T-helper 9 cell (primary cell): Measurements from ENCODE around the gene CDKAL1.

ENCODE experiments used
- DNase-seq: peaks from one replicate; pipeline ENCODE4 v3.0.0-alpha.2; 2020

Gene CDKAL1

DNA sequence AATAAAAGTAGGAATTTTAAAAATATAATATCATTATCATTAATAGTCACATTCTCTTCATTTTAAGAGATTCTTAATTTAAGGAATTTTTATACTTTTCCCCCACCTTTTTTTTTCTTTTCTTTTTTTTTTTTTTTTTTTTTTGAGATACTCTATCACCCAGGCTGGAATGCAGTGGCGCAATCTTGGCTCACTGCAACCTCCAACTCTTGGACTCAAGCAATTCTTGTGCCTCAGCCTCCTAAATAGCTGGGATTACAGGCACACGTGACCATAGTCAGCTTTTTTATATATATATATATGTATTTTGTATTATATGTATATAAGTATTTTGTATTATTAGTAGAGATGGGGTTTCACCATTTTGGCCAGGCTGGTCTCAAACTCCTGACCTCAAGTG lies 457.7 kb downstream of the CDKAL1 start:
- DNase-seq, result no peak

DNA sequence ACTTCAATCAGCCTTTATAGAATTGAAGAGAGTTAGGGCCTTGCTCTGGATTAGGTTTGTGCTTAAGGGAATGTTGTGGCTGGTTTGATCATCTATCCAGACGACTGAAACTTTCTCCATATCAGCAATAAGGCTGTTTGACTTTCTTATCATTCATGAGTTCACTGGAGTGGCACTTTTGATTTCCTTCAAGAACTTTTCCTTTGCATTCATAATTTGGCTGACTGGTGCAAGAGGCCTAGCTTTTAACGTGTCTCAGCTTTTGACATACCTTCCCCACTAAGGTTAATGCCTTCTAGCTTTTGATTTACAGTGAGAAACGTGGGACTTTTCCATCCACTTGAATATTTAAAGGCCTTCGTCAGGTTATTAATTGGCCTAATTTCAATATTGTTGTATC lies 461.8 kb downstream of the CDKAL1 start:
- DNase-seq, result no peak

DNA sequence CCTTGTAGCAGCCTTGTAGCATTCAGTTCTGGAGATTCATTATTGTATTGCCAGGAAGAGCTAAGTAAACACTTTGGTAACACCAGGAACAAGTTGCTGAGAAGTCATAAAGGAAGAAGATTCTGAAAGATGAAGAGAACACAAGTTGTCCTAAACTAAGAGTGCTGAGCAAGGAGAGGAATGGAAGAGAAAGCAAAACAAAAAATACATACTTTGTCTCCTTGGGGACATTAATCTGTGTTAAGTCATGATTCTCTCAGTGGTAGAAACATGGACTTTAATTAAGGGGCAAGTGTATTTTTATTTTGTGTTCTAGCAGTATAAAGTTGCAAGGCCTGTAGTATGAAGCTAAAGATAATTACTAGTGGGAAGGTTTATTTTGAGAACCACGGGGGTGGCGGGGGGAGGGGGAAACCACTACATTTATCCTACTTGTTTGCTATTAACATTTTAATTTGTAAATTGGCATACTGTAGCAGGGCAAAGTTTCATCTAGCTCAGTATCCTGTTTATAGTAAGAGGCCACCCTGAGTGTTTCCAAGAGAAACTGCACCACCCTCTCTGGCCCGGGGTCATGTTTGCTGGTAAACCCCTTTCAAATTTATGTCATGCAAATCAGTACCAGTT lies 463.0 kb downstream of the CDKAL1 start:
- no peak for DNase-seq

DNA sequence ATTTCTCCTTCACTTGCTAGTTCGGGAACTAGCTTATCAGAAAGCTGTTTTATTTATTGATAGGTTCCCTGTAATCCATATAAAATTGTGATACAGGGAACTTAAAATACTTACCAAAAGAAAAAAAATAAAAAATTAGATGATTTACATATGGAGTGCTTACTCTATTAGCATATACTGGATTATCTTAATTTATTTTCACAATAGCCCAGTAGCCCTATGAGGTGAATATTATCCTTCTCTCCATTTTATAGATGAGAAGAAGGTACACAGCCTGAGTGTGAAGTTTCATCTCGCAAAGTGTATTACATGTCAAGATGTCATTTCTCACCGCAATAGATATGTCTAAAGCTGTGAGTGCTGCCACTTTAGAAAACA lies 463.5 kb downstream of the CDKAL1 start:
- no peak for DNase-seq

DNA sequence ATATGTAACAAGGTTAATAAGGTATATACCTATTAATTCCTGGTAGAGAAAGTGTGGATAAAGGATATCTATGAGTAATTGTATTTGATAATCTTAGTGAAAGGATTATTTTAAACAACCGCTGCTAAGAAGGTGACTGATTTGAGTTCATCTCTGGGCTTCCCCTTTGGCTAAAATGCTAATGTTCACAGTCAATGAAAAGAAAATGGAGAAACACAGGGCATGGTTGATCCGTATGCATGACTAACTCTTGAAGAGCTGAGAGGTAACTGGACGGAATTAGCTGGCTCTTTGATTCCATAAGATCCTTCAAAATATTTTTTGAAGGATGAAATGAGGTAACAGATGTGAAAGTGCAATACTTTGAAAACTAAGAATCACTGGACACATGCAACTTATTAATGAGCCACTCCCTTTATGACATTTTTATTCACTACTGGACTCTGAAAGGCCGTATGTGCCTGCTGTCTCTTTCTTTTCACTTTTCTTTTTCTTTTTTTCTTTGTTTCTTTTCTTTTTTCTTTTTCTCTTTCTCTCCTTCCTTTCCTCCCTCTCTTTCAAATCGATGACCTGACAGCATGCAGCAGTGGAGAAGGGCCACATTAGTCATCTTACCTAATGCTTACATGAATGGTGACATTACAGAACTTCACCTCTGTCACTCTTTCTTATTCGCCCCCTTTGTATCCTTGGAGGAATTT lies 464.6 kb downstream of the CDKAL1 start:
- DNase-seq, result no peak

DNA sequence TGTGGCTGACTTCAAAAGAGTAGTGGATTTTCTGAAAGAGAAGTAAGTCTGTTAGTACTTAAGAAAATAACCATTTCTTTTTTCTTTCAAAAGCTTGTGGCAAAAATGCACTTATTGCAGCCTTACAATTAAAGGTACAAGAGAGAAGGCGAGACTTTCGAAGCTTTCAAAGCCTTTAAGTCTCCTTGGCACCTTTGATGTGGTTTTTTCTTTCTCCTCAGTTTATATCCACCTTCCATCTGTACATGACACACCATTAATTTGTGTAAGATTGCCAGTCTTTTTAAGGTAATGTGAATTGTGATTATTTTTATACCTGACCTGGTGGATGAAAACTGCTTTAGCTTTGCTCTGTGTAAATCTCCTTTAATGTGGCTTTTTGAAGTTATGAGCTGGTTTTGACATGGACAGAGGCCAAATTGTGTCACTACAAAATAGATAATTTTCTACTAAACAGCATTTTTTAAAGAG lies 466.1 kb downstream of the CDKAL1 start:
- DNase-seq, result no peak

DNA sequence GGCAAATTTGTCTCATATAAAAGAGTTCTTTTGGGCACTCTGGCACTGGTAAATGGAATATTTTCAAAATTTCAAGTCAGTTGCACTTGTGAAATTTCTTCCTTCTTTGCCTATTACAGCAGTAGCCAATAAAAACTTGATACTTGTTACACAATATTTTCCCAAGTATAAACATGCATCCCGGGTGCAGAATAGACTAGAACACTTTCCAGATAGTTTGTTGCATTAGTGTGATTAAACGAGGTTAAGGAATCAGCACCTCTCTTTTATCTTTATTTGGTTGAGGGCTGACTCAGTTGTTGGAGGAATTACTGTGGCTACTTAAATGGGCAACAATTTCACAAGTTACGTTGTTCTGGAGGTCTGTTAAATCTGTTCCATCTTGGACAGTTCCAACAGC lies 467.5 kb downstream of the CDKAL1 start:
- no peak for DNase-seq

DNA sequence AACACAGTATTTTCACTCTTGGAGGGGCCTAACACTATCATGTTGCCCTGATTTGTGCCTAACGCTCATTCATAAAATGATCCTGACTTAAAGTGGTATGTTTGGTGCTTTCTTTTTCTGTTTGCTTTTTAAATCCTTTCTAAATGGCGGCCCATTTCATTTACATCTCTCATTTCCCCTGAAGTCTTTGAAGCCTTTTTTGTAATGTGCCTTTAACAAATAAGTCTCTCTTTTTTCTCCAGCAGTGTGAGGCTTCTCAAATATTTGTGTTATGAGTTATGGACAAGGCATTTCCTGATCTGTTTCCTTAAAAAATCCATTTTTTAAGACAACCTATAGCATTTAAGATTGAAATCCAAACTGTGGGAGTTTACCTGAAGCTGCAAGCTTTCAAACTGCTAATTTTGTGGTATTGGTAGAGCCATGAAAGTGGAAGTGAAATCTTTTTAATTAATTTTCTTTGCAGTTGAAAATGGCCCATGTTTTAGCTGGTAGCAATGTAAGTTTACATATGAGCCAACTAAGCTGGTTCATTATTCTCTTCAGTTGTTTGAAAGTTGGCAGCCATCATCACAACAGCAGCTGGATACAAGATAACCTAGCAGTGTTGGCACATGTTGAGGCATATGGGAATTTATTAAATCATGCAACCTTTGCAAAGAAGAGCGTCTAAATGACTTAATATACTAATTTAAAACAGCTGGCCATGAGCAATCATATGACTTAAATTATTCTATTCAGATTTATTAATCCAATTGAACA lies 469.7 kb downstream of the CDKAL1 start:
- no peak for DNase-seq

DNA sequence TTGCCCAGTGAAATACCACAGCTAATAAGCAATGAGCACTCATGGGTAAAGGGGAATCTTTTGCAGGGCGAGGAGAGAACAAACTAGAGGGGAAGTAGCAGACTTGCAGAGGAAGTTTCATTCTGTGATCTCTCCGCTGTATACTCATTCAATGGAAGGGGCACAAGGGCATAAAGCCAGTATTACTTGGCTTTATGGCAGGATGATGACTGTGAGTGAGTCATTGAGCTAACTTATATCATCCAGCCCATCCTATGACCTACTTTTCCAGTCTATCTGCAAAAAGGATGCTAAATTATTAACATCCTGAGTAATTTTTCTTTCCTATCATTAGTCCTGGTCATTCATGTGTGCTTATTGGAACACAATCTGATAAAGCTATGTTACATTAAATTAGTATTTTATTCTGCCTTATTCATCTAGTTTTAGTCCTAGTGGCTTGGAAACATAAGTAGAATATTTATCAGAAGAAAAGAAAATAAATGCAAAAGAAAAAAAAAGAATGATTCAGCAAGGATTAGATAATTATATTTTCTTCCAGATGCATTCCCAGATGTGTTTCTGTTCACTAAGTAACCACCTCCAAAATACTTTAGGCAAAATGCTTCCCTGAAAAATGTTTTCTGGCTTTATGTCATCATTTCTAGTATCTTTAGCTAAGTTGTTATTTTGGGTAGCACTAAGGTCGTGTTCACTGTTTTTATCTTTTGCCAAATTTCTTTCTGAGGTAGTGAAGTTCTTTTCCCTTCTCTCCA lies 471.7 kb downstream of the CDKAL1 start:
- no peak for DNase-seq

DNA sequence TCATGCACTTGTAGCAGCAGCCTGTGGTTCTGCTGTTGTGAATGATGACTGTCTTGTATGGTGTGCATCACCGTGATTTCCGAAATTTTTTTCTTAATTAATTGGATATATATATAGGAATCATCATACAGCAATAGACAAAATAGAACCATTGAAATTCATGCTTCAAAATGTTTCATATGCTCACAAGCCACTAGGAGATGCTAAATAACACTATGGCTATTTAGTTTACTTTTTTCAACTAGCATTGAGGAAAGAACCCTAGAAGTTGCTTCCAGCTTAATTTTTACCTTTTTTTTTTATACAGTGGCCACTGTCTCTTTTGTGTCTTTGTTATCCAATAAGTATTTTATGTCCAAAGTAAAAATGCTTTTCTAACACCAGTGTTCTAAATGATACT lies 485.4 kb downstream of the CDKAL1 start:
- no peak for DNase-seq

DNA sequence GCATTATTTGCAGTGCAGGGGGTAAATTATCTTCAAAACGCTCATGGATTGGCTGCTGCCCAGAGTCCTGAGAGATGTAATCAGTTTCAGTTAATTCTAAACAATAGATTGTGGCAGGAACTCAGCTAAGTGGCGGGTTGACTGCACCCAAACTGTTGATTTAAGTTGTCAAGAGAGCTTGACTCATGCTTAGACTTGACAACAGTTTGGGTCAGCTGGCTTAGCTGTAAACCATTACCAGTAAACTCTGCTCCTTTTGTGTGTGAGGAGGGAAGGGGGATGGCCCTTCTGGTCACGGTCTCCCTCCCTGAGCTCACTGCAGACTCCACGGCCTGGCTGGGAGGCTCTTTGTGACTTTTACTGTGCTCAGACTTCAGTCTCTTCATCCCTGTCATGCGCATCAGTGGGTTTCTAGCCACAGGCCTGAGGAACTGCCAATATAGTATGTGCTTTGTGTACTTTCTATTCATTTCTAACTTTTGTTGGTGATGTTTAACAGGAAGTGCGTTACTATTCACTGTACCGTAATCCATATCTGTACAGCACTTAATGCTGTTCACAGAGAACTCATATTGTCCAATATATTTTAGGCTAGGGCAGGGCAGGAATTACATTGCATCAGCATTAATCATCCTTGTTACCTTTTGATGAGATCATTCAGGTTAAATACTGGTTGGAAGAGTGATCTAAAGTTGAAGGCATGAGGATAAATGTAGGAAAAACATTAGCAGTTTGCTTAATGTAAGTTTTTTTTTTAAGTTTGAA lies 488.3 kb downstream of the CDKAL1 start:
- no peak for DNase-seq

DNA sequence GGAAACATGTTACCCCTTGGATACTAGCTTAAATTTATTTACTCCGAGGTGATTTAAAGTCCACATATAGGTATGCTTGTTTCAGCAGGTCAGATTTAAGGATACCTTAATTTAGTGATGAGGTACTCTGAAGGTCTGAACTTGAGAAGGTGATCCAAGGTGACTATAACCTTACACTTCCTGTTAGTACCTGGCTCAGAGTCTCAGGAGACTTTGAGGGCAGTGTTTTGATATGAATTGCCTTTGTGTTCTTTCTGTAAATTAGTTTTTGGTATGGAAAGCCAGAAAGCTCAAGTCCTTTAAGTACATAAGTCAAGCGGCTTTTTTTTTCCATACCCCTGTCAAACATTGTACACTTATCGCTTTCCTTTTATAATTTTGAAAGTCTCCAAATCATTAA lies 489.0 kb downstream of the CDKAL1 start:
- DNase-seq, result no peak

DNA sequence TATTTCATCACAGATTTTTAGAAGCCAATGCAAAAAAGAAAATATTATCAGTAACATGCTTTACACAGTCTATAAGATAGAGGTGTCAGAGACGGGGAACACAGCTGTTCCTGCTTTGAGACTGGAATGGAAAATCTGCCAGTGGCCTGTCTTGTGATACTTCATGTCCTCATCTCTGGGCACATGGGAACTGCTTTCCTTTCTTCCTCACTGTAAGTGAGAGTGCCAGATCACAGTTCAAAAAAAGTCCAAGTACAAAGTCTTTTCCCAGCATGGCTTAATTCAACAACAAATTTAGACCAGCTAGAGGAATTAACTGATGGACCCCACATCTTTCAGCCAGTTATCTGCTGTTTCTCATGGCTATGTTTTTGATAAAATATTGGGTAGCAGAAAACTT lies 490.4 kb downstream of the CDKAL1 start:
- DNase-seq, result no peak

DNA sequence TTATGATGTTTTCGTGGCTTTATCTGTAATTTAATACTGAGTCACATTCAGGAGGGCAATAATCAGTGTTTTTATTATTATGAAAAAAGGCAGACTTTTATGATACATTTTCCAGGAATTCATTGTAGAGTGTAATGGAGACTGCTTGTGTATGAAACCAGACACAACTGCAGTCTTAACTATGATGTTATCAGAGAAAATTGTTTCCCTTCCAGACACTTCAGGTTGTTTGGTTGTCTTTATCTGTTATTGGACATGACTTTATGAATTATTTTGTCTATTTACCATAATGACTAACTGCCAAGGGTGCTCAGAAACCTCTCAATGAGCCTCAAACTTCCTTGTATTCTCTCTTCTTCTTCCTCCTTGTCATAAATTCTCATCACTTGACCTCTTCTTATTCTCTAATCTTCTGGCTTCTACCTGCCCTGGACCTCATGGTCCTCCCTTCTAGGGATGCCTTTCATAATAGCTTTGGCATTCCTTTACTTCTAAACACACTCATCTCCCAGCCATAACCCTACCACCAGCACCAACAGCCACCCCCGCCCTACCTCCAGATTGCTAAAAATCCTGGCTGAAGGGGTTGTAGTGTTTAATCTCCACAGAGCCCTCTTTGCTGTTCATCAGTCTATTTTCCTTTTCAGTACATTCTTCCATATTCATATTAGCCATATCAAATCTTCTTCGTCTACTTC lies 492.5 kb downstream of the CDKAL1 start:
- no peak for DNase-seq

DNA sequence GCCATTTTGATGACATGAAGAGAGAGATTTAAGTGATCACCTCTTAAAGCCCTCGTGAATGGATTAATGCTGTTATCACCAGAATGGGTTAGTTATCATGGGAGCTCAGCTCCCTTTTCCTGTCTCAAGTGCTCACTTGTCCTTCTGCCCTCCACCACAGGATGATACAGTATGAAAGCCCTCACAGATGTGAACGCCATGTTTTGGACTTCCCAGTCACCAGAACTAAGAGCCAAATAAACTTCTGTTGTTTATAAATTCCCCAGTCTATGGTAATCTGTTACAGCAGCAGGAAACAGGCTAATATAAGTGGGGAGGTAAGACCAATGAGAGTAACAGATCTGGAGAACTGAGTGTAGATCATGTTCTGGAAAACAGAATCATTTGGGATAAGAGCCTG lies 493.2 kb downstream of the CDKAL1 start:
- DNase-seq, result no peak

DNA sequence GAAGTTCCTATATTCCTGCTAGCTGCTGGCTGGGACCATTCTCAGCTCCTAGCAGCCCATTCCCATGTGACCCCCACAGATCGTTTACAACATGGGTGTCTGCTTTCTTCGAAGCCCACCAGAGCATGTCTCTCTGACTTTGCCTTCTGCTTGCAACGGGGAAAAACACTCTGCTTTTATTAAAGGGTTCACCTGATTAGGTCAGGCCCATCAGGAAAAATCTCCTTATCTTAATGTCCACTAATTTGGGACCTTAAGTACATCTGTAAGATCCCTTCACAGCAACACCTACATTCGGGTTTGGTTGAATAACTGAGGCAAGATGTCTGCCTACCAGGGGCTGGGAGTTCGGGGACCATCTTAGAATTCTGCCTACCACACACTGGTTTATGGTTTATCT lies 496.9 kb downstream of the CDKAL1 start:
- no peak for DNase-seq

DNA sequence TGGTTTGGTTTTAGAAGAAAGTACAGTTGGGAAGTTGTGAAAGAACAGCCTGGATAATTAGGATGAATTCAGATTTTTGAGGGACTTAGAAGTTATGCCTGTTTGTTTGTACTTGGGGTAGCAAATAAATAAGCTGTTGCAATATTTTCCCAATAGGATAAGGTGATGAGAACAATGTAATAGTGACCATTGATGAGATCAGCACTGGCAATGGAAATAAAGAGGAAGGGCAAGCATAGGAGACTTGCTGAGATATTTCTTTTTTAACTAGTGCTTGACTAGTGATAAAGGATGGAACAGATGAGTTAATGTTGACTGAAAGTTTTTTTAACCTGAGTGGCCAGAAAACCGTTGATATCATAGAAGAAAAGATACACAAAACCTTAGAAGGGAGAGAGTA lies 498.8 kb downstream of the CDKAL1 start:
- no peak for DNase-seq

DNA sequence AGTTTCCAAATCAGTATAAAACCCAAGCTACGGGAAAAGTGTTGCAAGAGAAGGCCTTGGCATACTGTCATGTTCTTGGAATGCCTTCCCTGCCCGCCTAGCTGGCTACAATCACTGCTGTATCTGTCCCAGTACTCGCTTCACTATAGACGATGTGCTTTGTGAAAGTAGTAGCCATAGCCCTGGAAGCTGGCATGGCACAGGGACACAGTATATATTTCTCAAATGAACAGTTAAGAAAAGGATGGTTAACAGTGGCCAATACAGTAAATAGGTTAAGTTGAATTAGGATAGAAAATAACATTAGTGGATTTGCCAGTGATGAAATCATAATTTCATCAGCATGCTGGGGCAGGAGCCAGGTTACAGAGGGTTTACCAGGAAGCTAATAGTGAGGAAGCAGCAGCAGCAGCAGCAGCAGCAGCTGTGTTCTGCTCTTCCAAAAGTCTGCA lies 499.3 kb downstream of the CDKAL1 start:
- no peak for DNase-seq

DNA sequence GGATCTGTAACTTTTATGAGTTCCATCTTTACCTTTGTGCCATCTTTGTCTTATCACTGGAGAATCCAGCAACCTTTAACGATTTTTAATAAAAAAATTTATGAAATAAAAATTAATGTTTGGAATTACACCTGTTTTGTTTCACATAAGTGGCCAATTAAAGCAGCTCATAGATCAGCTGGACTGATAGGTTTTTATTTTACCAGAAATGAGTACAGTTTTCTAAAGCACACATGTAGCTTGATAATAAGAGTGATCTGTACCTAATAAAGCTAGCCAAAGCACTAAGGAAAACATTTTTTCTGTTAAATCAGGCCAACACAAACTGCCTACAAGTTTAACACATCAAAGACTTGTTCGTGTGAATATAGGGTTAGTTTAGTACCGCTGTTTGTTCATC lies 500.1 kb downstream of the CDKAL1 start:
- DNase-seq, result no peak

DNA sequence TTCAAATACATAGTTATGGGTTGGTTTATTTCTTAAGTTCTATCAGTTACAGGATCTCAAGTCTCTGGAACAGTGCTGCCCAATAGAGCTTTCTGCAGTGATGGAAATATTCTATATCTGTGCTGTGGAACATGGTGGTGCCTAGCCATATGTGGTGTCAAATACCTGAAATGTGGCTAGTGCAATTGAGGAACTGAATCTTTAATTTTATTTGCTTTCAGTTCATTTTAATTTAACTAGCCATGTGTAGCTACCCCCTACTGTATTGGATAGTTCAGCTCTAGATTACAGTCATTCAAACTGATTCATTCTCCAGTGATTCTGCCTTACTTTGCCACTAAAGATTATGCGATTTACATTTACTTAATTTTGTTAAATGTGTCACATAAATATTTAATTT lies 503.2 kb downstream of the CDKAL1 start:
- DNase-seq, result no peak

DNA sequence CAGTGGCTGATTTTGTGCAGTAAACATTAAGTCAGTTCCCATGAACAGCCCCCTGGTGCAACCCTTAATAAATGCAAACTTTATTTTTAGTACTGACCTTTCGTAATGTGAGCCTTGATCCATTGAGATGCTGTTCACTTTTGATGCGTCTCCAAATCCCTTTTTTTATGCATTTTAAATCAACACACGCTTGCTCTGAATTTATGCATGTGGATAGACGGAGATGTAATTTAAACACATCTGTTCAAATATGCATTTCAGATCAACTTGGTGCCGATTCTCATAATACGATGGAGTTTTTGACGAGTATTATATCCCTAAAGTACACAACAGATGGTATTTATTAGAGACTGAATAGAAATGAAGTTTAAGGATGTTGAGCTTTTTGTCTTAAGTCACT lies 505.7 kb downstream of the CDKAL1 start:
- no peak for DNase-seq
